ENCODE results near the gene MTF1.

The MTF1 gene

DNA sequence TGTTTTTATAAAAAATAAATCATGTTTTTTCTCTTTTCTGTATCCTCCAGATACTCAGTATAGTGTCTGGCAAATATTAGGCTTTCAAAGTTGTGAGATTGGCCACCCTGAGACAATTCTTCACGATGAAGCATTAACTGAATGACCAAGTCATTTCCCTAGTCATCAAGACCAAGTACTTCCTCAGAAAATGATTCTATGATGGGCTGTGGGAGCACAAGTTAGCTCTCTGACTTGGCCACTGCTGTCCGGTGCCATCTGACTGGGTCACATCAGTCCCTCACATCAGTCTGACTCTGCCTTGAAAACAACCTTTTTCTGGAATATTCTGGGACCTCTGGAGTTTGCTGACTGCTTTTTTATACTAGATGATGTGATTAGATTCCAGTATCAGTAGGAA, 37.9 kb downstream of the MTF1 start:
- TF ChIP-seq, protein P1, sequence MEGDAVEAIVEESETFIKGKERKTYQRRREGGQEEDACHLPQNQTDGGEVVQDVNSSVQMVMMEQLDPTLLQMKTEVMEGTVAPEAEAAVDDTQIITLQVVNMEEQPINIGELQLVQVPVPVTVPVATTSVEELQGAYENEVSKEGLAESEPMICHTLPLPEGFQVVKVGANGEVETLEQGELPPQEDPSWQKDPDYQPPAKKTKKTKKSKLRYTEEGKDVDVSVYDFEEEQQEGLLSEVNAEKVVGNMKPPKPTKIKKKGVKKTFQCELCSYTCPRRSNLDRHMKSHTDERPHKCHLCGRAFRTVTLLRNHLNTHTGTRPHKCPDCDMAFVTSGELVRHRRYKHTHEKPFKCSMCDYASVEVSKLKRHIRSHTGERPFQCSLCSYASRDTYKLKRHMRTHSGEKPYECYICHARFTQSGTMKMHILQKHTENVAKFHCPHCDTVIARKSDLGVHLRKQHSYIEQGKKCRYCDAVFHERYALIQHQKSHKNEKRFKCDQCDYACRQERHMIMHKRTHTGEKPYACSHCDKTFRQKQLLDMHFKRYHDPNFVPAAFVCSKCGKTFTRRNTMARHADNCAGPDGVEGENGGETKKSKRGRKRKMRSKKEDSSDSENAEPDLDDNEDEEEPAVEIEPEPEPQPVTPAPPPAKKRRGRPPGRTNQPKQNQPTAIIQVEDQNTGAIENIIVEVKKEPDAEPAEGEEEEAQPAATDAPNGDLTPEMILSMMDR (IDR thresholded peaks at IDR 0.05; ENCODE audit: unreplicated experiment in 3 of 3), result no peak
- H3K4me1 Mint-ChIP-seq, result no peaks in the 10 kb centered on the region
- no peaks in the 10 kb centered on the region for H3K9me3 Mint-ChIP-seq
- no peak overlapping the region for H3K4me3 Mint-ChIP-seq
- peaks cover 42% of the 10 kb centered on the region for H3K36me3 Mint-ChIP-seq (ENCODE audit: low read depth)
- no peaks in the 10 kb centered on the region for H3K27me3 Mint-ChIP-seq (ENCODE audit: low read depth)
- no peak overlapping the region for H3K27ac Mint-ChIP-seq

DNA sequence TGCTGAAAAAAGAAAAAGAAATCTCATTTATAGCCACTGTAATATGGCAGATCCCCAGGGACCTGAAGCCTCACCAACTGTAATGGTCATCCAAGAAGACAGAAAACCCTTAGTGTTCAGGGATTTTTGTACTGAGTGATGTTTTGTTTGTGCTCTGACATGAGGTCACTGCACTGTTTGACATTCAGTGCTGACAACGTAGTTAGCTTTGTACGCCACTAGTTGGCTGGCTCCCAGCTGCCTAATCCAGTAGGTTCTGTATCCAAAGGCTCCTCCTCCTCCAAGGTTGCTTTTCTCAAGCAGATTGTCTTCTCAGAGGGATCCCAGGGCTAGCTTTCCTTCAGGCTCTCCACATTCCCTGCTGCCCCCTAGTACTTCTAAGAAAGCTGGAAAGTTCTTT, 41.9 kb downstream of the MTF1 start:
- Mint-ChIP-seq H3K27ac (no peak overlapping the region), H3K9me3 (no peaks in the 10 kb centered on the region), H3K36me3 (ENCODE audit: low read depth) (peaks cover 31% of the 10 kb centered on the region), H3K4me1 (no peaks in the 10 kb centered on the region), H3K4me3 (no peak overlapping the region), H3K27me3 (ENCODE audit: low read depth) (no peaks in the 10 kb centered on the region)
- TF ChIP-seq, protein P1 (IDR thresholded peaks at IDR 0.05; ENCODE audit: unreplicated experiment in 3 of 3), result no peak

DNA sequence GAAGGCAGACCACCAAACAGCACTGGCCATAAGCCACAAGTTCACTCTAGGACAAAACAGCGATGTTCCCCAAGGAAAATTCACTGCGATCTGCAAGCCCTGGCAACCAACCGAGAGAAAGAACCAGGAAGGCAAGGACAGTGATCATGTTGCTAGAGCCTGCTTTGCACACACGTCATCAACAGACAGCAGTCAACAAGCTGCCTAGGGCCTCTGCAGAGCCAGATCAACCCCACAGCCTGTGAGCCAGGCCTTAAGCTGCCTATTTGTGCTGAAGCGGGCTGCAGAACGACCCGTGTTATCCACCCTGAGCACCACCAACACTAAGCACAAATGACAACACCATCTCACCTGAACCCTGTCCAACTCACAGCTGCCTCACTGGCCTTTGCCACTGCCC, 45.1 kb downstream of the MTF1 start:
- H3K4me1 Mint-ChIP-seq, result peaks cover 10% of the 10 kb centered on the region
- H3K9me3 Mint-ChIP-seq, result no peaks in the 10 kb centered on the region
- no peak overlapping the region for H3K27ac Mint-ChIP-seq
- no peak overlapping the region for H3K4me3 Mint-ChIP-seq
- TF ChIP-seq, protein P1 (IDR thresholded peaks at IDR 0.05; ENCODE audit: unreplicated experiment in 3 of 3), result no peak
- peaks cover 11% of the 10 kb centered on the region for H3K36me3 Mint-ChIP-seq (ENCODE audit: low read depth)
- no peaks in the 10 kb centered on the region for H3K27me3 Mint-ChIP-seq (ENCODE audit: low read depth)

DNA sequence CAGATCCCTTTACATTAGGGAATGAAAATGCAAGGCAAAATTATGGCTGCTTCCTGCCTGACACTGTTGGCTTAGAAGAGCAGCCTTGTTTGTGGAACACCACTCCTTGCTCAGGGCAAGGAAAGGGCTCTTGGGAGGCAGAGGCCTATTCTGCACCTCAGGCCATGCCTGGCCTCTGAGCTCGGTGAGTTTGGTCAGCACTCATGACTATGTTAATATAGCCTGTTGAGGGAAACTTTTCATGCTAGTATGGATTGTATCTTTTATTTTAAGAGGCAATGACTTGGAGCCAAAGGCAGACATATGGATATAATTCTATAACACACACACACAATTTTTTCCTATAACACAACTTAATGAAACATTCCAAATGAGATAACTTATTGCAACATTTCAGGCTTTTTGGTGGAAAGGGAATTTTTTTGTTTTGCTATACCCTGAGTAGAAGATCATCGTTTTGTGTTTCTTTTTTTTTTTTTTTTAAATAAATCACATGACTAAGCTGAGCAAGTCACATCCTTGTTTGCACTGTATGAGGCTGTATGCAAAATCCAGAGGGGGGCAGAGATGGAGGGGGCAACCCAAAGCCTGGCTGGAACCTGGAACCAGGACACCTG, 45.8 kb downstream of the MTF1 start:
- Mint-ChIP-seq H3K27ac (no peak overlapping the region), H3K9me3 (no peaks in the 10 kb centered on the region), H3K27me3 (ENCODE audit: low read depth) (no peaks in the 10 kb centered on the region), H3K4me1 (peaks cover 17% of the 10 kb centered on the region), H3K36me3 (ENCODE audit: low read depth) (peaks cover 11% of the 10 kb centered on the region), H3K4me3 (no peak overlapping the region)
- TF ChIP-seq, protein P1 (IDR thresholded peaks at IDR 0.05; ENCODE audit: unreplicated experiment in 3 of 3), result no peak

DNA sequence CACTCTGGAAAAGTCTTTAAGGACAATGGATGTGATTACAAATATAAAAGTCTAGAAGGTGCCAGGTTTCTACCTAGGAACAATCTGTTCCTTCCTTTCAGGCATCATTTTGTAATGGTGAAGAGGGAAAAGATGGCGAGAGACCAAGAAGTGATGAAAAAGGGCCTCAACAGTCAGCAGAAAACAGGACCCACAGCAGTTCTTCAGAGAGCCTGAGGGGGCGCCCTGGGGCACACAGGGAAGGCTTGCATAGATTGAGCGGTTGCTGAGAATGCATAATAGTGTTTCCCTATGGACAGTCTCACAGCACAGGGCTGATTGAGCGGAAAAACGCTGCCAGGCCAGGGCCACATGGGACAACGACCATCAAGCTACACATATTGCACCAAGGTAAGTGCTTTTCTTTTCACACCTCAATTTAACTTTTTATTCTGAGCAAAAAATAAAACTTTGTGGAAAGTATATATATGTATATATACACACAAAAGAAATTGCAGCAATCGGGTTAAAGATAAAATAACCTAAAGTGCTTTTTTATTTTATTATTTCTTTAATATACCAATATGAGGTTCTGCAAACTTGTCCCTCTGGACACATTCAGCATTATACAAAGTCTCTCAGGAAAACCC, 48.3 kb downstream of the MTF1 start:
- H3K27me3 Mint-ChIP-seq (ENCODE audit: low read depth), result no peaks in the 10 kb centered on the region
- peak overlapping the region; percentile 65 to 73 (median 66) for H3K4me3 Mint-ChIP-seq
- no peaks in the 10 kb centered on the region for H3K9me3 Mint-ChIP-seq
- TF ChIP-seq, protein P1 (IDR thresholded peaks at IDR 0.05; ENCODE audit: unreplicated experiment in 3 of 3), result peak; percentile 71 to 83 (median 82)
- peaks cover 17% of the 10 kb centered on the region for H3K4me1 Mint-ChIP-seq
- peak overlapping the region; percentile 24 to 74 (median 35) for H3K27ac Mint-ChIP-seq
- H3K36me3 Mint-ChIP-seq (ENCODE audit: low read depth), result peaks cover 7% of the 10 kb centered on the region

DNA sequence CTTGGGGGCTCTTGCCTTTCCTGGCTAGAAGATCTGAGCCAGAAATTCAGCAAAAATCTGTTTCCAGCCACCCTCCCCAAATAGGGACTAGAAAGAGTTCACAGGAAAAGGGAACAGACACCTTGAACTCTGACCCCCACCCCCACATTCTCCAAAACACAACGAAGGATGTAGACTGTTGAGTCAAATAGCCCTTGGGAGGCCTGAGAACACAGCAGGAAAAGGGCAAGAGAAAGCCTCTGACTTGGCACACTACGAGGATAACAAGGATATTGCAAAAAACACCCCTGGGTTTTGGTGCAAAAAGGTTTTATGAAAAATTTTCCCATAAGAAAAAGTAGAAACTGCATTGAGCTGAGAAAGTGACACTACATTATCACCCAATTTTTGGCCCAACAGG, 49.5 kb downstream of the MTF1 start:
- H3K4me1 Mint-ChIP-seq, result peaks cover 17% of the 10 kb centered on the region
- H3K27me3 Mint-ChIP-seq (ENCODE audit: low read depth), result no peaks in the 10 kb centered on the region
- peak overlapping the region in 1 of 3 experiments; percentile 35 for H3K27ac Mint-ChIP-seq
- peak overlapping the region in 2 of 3 experiments; percentile 63 to 65 for H3K4me3 Mint-ChIP-seq
- H3K36me3 Mint-ChIP-seq (ENCODE audit: low read depth), result peaks cover 13% of the 10 kb centered on the region
- H3K9me3 Mint-ChIP-seq, result no peaks in the 10 kb centered on the region
- TF ChIP-seq, protein P1 (IDR thresholded peaks at IDR 0.05; ENCODE audit: unreplicated experiment in 3 of 3), result no peak

All from nephron (organoid).